HG02852 (cell line): Measurements from ENCODE around the gene DNAJC5G.
"Not testable (repeated sequence)": the region's sequence is repeated elsewhere in the genome, so short reads cannot be mapped to it uniquely, and the experiment has no call there.

Experiments
- ATAC-seq: cut with Tn5 transposase; IDR thresholded peaks from one replicate; pipeline ENCODE4 v1.9.1; 2021; ENCODE audit warnings: mild to moderate bottlenecking, moderate library complexity; ENCODE audit not compliant: unreplicated experiment

Gene DNAJC5G

GRCh38 chr2:27306573-27307286 is 31.5 kb downstream of the DNAJC5G start:
- ATAC-seq: no peak

- no peak for ATAC-seq
Observed at GRCh38 chr2:27307287-27307544, 32.0 kb downstream of the DNAJC5G start.

GRCh38 chr2:27307545-27308358 is 32.5 kb downstream of the DNAJC5G start:
- no peak for ATAC-seq

GRCh38 chr2:27308359-27308881 is 33.2 kb downstream of the DNAJC5G start, which contains the start of gene UCN:
UCN (minus strand) TSS chr2:27308445; CDS start chr2:27307895, 550 bp downstream.
- ATAC-seq: no peak

GRCh38 chr2:27309651-27310050 is 34.4 kb downstream of the DNAJC5G start:
- ATAC-seq: no peak

- ATAC-seq: no peak
Observed at GRCh38 chr2:27312152-27312551, 36.9 kb downstream of the DNAJC5G start.

GRCh38 chr2:27313882-27314645 is 38.8 kb downstream of the DNAJC5G start:
- no peak for ATAC-seq

GRCh38 chr2:27314709-27315108 is 39.5 kb downstream of the DNAJC5G start:
- ATAC-seq: no peak

GRCh38 chr2:27315122-27315521 is 39.9 kb downstream of the DNAJC5G start:
- ATAC-seq: no peak

GRCh38 chr2:27316655-27317412 is 41.6 kb downstream of the DNAJC5G start:
- no peak for ATAC-seq

- not testable (repeated sequence) for ATAC-seq
Observed at GRCh38 chr2:27319839-27320238, 44.6 kb downstream of the DNAJC5G start.

GRCh38 chr2:27320958-27321543 is 45.8 kb downstream of the DNAJC5G start:
- no peak for ATAC-seq

GRCh38 chr2:27322301-27322765 is 47.1 kb downstream of the DNAJC5G start:
- no peak for ATAC-seq

- ATAC-seq: peak; percentile 96
Observed at GRCh38 chr2:27322766-27323595, 47.7 kb downstream of the DNAJC5G start, which contains the start of gene MPV17. MPV17 (minus strand) TSS chr2:27323097; CDS start chr2:27322517, 580 bp downstream.

GRCh38 chr2:27323596-27324285 is 48.5 kb downstream of the DNAJC5G start:
- ATAC-seq: no peak

- ATAC-seq: no peak
Observed at GRCh38 chr2:27324720-27325119, 49.5 kb downstream of the DNAJC5G start.
